ENCODE measurements around the gene CDC5L.

GRCh38 chr6:44388887-44389286 is 1.4 kb downstream of the CDC5L start:
- no peak for TF ChIP-seq RFX5 (IDR thresholded peaks at IDR 0.05; ENCODE audit: low read length)
- no peak for TF ChIP-seq EP300 (IDR thresholded peaks at IDR 0.05; ENCODE audit: borderline replicate concordance in 1 of 2, low read depth in 1 of 2, low read length in 1 of 2)
- no peak for TF ChIP-seq CTCF (IDR thresholded peaks at IDR 0.05)
- no peak for TF ChIP-seq POLR2AphosphoS5 (IDR thresholded peaks at IDR 0.05; ENCODE audit: low read depth, low read length)
- TF ChIP-seq RCOR1 (IDR thresholded peaks at IDR 0.05; ENCODE audit: low read length) = no peak
- no peak for TF ChIP-seq EZH2phosphoT487 (IDR thresholded peaks at IDR 0.05; ENCODE audit: borderline replicate concordance, low read depth)
- TF ChIP-seq TAF1 (IDR thresholded peaks at IDR 0.05; ENCODE audit: borderline replicate concordance, low read depth, low read length) = no peak
- TF ChIP-seq FOXM1 (IDR thresholded peaks at IDR 0.05; ENCODE audit: low read depth) = no peak
- no peak for TF ChIP-seq FOXJ3 (CRISPR knock-in tag; IDR thresholded peaks at IDR 0.05)
- no peak for TF ChIP-seq USF1 (IDR thresholded peaks at IDR 0.05; ENCODE audit: borderline replicate concordance, low read depth)
- no peak for TF ChIP-seq PBX3 (IDR thresholded peaks at IDR 0.05)
- TF ChIP-seq FOSL2 (IDR thresholded peaks at IDR 0.05; ENCODE audit: borderline replicate concordance, low read depth) = no peak
- no peak for TF ChIP-seq RXRA (IDR thresholded peaks at IDR 0.05; ENCODE audit: borderline replicate concordance, low read depth)

Measured in SK-N-SH (cell line).